HG02885 (cell line): ENCODE results near the gene MMP11.
A peak's percentile ranks its signal among the peaks of the same experiment; 100 is the strongest.
"Not testable (repeated sequence)": the region's sequence is repeated elsewhere in the genome, so short reads cannot be mapped to it uniquely, and the experiment has no call there.

ENCODE experiments used
- ATAC-seq: cut with Tn5 transposase; IDR thresholded peaks from one replicate; pipeline ENCODE4 v1.9.1; 2021; ENCODE audit warnings: mild to moderate bottlenecking; ENCODE audit not compliant: unreplicated experiment, poor library complexity

The MMP11 gene

GRCh38 chr22:23772649-23773473, at the start of gene MMP11:
Gene MMP11 (plus strand): TSS chr22:23772849. CDS start chr22:23772871, 22 bp downstream.
- no peak for ATAC-seq

DNA sequence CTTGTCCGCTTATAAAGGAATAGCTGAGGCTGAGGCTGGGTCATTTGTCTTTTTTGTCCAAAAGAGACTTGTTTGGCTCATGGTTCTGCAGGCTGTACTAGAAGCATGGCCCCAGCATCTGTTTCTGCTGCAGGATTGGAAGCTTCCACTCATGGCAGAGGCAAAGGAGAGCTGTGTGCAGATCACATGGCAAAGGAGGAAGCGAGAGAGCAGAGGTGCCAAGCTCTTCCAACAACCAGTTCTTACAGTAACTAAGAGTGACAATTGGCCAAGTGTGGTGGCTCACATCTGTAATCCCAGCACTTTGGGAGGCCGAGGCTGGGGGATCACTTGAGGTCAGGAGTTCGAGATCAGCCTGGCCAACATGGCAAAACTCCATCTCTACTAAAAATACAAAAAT, 44.5 kb upstream of the MMP11 start:
- ATAC-seq: not testable (repeated sequence)

DNA sequence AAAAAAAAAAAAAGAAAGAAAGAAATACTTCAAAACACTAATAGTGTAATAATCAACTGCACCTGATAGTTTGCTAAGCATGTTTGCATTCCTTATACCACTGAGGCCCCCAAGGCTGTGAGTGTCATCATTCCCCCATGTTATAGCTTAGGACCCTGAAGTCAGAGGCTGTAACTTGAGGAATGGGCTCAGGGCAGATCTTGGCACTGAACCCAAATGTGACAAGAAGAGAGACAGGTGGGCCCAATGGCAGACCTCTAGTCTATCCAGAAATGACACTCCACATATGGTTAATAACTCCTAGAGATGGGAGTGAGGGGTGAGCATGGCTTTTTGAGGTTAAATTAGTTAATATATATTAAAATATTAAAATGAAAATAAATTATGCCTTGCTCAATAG, 35.0 kb upstream of the MMP11 start:
- no peak for ATAC-seq

GRCh38 chr22:23742505-23743264, 30.0 kb upstream of the MMP11 start:
- no peak for ATAC-seq

- ATAC-seq: no peak
These were observed 29.3 kb upstream of the MMP11 start for GRCh38 chr22:23743303-23743705.

- ATAC-seq: no peak
These were observed 28.6 kb upstream of the MMP11 start for GRCh38 chr22:23744001-23744400.

- ATAC-seq: no peak
These were observed 28.2 kb upstream of the MMP11 start for GRCh38 chr22:23744485-23744884.

- no peak for ATAC-seq
These were observed 26.9 kb upstream of the MMP11 start for GRCh38 chr22:23745791-23746190.

DNA sequence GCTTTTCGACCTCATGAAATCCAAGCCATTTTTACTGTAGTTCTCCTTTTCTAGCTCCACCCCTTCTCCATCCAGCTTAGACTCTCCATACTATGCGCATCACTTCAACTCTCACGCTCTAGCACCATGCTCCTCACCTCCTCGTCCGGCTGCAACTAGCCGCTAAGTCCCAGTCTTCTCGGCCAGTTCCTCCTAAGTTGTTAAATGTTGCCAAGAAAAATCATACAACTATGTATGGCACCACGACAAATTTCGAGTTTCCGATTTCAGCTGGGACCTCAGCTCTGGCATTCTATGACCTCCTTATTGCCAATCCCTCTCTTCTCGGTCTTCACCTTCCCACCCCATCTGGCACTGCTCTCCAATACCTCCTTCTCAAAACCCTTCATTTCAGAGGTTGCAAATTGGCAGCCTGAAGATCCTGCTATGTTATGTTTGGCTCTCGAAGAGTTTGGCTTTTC, 22.8 kb upstream of the MMP11 start:
- no peak for ATAC-seq

DNA sequence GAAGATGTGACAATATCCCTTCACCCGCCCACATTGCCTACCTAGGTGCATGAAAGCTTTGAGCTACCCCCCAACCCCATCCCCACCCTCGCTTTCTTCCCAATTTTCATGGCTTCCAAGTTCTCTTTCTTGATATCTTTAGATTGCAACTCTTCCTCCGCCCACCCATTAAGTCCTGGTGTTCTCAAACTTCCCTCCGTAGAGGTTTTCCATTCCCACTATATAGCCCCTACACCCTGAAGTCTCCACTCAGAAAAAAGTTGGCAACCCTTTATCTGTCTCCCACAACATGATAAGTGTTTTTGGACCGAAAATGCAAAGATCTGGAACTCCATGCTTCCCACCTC, 22.3 kb upstream of the MMP11 start:
- ATAC-seq: no peak

- peak; percentile 78 for ATAC-seq
These were observed 21.8 kb upstream of the MMP11 start, which contains the start of gene ZNF70 for GRCh38 chr22:23750714-23751440. Gene ZNF70 (minus strand): TSS chr22:23751112. CDS start chr22:23745140, 5,972 bp downstream.

DNA sequence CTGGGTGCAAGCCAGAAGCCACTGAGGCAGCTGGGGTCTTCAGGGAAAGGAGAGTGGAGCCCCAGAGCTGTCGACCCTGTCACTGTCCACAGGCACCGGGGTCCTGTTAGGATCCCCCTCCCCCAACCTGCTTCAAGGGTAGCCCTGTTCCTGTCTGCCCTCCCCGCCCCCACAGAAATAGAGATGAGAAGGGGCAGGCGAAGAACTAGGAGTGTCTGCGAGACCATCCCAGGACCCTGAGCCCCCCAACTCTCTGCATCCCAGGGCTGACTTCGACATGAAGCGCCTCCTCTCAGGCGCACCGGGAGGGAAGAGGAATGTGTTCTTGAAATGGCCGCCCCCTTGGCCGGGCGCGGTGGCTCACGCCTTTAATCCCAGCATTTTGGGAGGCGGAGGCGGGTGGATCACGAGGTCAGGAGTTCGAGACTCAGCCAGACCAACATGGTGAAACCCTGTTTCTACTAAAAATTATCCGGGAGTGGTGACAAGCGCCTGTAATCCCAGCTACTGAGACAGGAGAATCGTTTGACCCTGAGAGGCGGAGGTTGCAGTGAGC, 21.1 kb upstream of the MMP11 start:
- peak; percentile 12 for ATAC-seq

GRCh38 chr22:23752090-23752691, 20.5 kb upstream of the MMP11 start:
- no peak for ATAC-seq

DNA sequence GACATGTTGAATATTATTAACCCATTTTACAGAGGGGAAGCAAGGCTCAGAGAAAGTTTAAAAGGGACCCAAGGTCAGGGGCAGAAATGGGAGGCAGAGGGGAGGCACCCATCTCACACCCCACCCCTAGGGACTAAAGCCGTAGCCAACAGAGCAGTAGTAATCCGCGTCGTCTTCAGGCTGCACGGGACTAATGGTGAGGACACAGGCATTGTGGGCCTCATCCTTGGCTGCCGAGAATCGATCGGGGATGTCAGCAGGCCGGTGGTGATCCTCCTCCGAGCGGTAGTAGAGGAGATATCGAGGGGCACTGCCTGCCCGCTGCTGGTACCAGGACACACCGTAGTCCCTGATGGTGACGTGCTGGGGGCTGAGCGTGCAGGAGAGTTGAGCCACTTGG, 19.9 kb upstream of the MMP11 start:
- no peak for ATAC-seq

- no peak for ATAC-seq
These were observed 19.3 kb upstream of the MMP11 start for GRCh38 chr22:23753385-23753784.

DNA sequence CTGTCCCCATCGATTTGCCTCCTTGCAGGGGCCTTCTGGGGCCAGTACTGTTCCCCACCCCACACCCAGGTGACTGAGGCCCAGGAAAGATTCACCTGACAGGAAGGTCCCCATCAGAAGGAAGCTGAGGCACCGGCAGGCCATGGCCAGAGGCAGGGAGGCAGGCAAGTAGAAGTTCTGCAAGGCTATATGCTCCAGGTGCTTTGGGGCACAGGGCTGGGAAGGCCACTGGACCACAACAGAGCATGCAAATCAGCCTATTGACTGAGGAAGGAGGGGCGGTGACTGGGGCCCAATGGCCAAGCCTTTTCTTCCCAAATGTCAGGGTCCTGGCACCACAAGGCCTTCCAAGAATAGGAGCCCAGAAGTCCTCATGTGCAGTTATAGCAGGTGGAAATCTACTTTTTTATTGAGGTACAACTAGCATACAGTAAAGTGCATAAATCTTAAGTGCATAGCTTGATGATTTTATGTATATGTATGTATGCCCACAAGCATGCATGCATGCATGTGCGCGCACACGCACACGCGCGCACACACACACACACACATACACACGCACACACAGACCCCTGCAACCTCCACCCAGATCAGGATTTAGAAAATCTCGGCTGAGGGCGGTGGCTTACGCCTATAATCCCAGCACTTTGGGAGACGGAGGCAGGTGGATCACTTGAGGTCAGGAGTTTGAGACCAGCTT, 18.3 kb upstream of the MMP11 start, which contains the start of gene VPREB3:
VPREB3 (minus strand) TSS at position 206 of the 700 bp plus-strand sequence; CDS start at position 144, 62 bp downstream.
- no peak for ATAC-seq

DNA sequence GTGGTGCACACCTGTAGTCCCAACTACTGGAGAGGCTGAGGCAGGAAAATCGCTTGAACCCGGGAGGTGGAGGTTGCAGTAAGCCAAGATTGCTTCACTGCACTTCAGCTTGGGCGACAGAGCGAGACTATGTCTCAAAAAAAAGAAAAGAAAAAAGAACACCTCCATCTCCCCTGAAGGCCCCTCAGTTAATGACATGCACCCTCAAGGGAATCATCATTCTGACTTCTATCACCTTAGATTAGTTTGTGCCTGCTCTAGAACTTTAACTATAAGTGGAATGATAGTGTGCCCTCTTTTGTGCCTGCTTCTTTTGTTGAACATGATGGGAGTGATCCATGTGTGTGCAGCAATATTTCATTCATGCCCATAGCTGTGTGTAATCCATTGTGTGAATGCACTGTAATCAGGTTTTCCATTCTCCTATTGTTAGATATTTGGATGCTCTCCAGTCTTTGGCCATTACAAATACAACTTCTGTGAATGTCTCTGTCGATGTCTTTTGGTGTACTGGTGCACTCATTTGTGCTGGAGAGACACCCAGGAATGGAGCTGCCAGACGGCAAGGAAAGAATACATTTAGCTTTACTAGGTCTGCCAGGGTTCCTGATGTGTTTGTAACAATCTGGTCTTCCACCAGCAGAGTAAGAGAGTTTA, 17.5 kb upstream of the MMP11 start:
- no peak for ATAC-seq

DNA sequence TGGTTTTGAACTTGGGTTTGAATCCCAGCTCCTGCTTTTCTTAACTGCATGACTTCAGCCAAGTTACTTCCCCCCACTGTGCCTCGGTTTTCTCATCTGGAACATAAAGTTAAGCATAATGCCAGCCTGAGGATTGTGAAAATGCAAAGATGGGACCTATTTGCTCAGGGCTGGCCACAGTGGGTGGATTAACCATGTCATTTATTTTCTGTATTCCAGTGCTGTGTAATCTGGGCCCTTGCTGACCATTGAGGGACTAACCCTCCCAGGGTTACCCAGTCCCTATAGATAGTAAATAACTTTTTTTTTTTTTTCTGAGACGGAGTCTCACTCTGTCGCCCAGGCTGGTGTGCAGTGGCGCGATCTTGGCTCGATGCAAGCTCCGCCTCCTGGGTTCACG, 16.9 kb upstream of the MMP11 start:
- ATAC-seq: no peak

GRCh38 chr22:23756891-23757290, 15.8 kb upstream of the MMP11 start:
- ATAC-seq: no peak
